GM21360 (cell line): ENCODE measurements around the gene NOD2.

Experiments used
- ATAC-seq: cut with Tn5 transposase; IDR thresholded peaks from one replicate; pipeline ENCODE4 v1.9.1; 2021; ENCODE audit warnings: mild to moderate bottlenecking, moderate library complexity; ENCODE audit not compliant: unreplicated experiment

NOD2 gene

GRCh38 chr16:50741225-50741780, 47.9 kb downstream of the NOD2 start:
- ATAC-seq, result no peak

- peak; percentile 90 for ATAC-seq
These were observed 48.6 kb downstream of the NOD2 start, which contains the start of gene CYLD for GRCh38 chr16:50741781-50742575. CYLD (plus strand) TSS chr16:50742086; CDS start chr16:50749699, 7,613 bp downstream.

- ATAC-seq, result no peak
These were observed 49.3 kb downstream of the NOD2 start for GRCh38 chr16:50742576-50743200.

GRCh38 chr16:50743581-50744225, 50.3 kb downstream of the NOD2 start:
- ATAC-seq, result no peak

GRCh38 chr16:50744881-50745280, 51.5 kb downstream of the NOD2 start:
- no peak for ATAC-seq

GRCh38 chr16:50745940-50746339, 52.5 kb downstream of the NOD2 start:
- no peak for ATAC-seq

- ATAC-seq, result peak; percentile 51
These were observed 54.0 kb downstream of the NOD2 start for GRCh38 chr16:50747207-50747956.

- ATAC-seq, result no peak
These were observed 58.1 kb downstream of the NOD2 start for GRCh38 chr16:50751528-50751927.

GRCh38 chr16:50752471-50753235, 59.2 kb downstream of the NOD2 start:
- ATAC-seq, result no peak

GRCh38 chr16:50756473-50756872, 63.1 kb downstream of the NOD2 start:
- no peak for ATAC-seq

- ATAC-seq, result no peak
These were observed 67.9 kb downstream of the NOD2 start for GRCh38 chr16:50761267-50761666.

- ATAC-seq, result no peak
These were observed 68.8 kb downstream of the NOD2 start for GRCh38 chr16:50762241-50762640.

GRCh38 chr16:50763211-50763610, 69.8 kb downstream of the NOD2 start:
- ATAC-seq, result no peak

- no peak for ATAC-seq
These were observed 71.9 kb downstream of the NOD2 start for GRCh38 chr16:50765260-50765659.

- no peak for ATAC-seq
These were observed 72.5 kb downstream of the NOD2 start for GRCh38 chr16:50765861-50766260.

- no peak for ATAC-seq
These were observed 73.8 kb downstream of the NOD2 start for GRCh38 chr16:50767197-50767596.

- ATAC-seq, result no peak
These were observed 78.0 kb downstream of the NOD2 start for GRCh38 chr16:50771366-50771765.

- ATAC-seq, result no peak
These were observed 81.0 kb downstream of the NOD2 start for GRCh38 chr16:50774405-50774804.

GRCh38 chr16:50774960-50775359, 81.6 kb downstream of the NOD2 start:
- no peak for ATAC-seq

GRCh38 chr16:50776037-50776436, 82.6 kb downstream of the NOD2 start:
- ATAC-seq, result no peak
